Omental fat pad (tissue), 4 donors: ENCODE measurements around the gene SEMA4D. TPM values are rescaled to one million over a fixed set of nuclear protein-coding genes. Genes with fewer than 3 reads are reported as not detected.
"Not testable (repeated sequence)": the region's sequence is repeated elsewhere in the genome, so short reads cannot be mapped to it uniquely, and the experiment has no call there.

Source experiments
- ATAC-seq: fragments of 150-250 bp; one replicate; pipeline ENCODE4 v1.9.1; 2016; ENCODE audit warnings: mild to moderate bottlenecking, moderate library complexity; ENCODE audit not compliant: low FRiP score
- DNase-seq: peaks from one replicate; pipeline ENCODE4 v3.0.0-alpha.2; 2019; ENCODE audit warnings: low spot score
- total RNA-seq, 4 donors: library from RNA; depleted of rRNA; stranded (reverse); fragments of >200 nt; gene quantifications; one replicate each; pipeline ENCODE4 v1.1.0, GENCODE V29; 2016
- TF ChIP-seq, protein P1 (sequence below), 3 donors: fragments of 450-650 bp; IDR thresholded peaks; one replicate each; pipeline ENCODE4 v1.5.1; 2016 to 2017; ENCODE audit warnings: antibody characterized with exemption in 3 of 3, mild to moderate bottlenecking in 3 of 3, moderate library complexity in 2 of 3

SEMA4D gene
- total RNA-seq, 4 donors from 2014 or later: 14.2 to 49.5 (median 18.3) TPM

DNA sequence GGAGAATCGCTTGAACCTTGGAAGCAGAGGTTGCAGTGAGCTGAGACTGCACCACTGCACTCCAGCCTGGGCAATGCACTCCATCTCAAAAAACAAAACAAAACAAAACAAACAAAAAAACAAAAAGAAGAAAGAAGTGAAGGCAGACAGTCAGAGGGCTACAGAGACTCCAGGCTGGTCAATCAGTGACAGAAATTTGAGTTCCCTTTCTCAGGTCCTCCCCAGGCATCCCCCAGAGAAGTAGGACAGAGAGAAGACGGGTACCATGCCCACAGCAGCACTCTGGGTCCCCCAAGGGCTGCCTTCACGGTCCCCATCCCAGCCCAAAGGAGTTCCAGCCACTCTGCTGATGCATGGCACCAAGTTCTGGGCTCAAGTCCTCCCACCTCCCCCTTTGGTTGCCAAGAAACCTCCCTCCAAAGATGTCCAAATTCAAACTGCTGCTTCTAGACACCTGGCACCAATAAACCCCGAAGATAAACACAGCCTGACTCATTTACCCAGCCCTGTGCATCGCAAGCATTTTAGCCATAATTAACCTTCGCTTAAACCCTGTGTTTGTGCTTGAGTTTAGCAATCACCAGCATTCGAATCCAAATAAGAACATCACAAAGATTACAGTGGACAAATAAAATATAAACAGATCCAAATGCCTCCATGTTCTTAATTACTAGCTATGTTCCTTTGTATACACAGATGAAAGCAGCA, 24.0 kb downstream of the SEMA4D start:
- ATAC-seq (peak; percentile 81), DNase-seq (no peak)
- TF ChIP-seq, protein P1, sequence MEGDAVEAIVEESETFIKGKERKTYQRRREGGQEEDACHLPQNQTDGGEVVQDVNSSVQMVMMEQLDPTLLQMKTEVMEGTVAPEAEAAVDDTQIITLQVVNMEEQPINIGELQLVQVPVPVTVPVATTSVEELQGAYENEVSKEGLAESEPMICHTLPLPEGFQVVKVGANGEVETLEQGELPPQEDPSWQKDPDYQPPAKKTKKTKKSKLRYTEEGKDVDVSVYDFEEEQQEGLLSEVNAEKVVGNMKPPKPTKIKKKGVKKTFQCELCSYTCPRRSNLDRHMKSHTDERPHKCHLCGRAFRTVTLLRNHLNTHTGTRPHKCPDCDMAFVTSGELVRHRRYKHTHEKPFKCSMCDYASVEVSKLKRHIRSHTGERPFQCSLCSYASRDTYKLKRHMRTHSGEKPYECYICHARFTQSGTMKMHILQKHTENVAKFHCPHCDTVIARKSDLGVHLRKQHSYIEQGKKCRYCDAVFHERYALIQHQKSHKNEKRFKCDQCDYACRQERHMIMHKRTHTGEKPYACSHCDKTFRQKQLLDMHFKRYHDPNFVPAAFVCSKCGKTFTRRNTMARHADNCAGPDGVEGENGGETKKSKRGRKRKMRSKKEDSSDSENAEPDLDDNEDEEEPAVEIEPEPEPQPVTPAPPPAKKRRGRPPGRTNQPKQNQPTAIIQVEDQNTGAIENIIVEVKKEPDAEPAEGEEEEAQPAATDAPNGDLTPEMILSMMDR (IDR thresholded peaks at IDR 0.05): no peak

DNA sequence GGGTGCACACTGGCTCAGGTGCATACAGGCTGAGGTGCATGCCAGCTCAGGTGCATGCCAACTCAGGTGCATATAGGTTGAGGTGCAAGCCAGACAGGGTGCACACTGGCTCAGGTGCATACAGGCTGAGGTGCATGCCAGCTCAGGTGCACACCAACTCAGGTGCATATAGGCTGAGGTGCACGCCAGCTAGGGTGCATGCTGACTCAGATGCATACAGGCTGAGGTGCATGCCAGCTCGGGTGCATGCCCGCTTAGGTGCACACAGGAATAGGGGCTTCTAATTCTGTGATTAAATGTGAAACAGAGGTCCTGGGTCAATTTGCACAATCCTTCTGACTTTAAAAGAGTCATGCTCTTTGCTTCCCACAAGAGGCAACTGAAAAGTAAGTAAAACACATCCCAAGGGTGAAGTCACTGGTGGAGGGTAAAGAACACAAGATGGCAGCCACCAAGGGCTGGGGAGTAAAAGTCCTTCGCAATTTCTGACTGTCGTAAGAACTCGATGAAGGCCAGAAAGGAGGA, 26.1 kb downstream of the SEMA4D start:
- DNase-seq: peak; percentile 5
- ATAC-seq: not testable (repeated sequence)

DNA sequence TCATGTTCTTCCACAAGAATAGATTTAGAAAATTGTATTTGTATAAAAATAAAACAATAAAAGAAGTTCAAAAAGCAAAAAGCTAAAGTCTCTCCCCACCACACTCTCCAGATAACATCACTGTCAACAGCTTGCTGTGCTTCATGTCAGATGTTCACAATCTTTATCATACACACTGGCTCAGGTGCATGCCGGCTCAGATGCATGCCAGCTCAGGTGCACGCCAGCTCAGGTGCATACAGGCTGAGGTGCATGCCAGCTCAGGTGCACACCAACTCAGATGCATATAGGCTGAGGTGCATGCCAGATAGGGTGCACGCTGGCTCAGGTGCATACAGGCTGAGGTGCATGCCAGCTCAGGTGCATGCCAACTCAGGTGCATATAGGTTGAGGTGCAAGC, 26.5 kb downstream of the SEMA4D start:
- ATAC-seq (no peak), DNase-seq (peak; percentile 1)
- TF ChIP-seq, protein P1 (IDR thresholded peaks at IDR 0.05): no peak

DNA sequence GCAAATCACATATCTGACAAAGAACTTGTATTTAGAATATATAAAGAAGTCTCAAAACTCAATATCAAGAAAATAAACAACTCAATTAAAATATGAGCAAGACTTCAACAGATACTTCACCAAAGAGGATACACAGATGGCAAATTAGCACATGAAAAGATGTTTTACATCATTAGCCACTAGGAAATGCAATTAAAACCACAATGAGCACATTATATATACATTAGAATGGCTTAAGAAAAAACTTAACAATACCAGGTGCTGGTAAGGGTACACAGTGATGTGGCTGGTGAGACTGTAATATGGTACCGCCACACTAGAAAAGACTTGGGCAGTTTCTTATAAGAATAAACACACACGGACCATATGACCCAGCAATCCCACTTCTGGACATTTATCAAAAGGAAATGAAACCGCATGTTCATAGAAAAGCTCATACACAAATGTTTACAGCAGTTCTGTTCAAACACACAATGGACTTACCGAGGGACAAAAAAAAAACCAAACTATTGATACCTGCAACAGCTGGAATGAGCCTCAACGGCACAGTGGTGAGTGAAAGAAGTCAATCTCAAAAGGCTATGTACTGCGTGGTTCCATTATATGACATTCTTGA, 27.6 kb downstream of the SEMA4D start:
- TF ChIP-seq, protein P1 (IDR thresholded peaks at IDR 0.05): no peak
- DNase-seq (no peak), ATAC-seq (no peak)

DNA sequence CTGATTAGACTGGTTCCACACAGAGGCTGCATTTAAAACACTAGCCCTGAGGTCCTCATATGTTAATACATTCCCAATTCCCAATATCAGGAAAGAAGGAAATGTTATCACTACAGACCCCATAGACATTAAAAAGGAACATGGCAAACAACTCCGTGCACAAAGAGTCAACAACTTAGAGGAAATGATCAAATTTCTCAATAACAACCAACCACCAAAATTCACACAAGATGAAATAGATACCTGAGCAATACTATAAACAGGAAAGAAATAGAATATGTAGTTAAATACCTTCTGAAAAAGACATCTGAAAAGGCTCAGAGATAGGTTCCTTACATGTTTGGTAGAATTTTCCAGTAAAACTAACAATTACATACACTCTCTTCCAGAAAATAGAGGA, 28.9 kb downstream of the SEMA4D start:
- DNase-seq (no peak), ATAC-seq (no peak)
- TF ChIP-seq, protein P1 (IDR thresholded peaks at IDR 0.05): no peak

DNA sequence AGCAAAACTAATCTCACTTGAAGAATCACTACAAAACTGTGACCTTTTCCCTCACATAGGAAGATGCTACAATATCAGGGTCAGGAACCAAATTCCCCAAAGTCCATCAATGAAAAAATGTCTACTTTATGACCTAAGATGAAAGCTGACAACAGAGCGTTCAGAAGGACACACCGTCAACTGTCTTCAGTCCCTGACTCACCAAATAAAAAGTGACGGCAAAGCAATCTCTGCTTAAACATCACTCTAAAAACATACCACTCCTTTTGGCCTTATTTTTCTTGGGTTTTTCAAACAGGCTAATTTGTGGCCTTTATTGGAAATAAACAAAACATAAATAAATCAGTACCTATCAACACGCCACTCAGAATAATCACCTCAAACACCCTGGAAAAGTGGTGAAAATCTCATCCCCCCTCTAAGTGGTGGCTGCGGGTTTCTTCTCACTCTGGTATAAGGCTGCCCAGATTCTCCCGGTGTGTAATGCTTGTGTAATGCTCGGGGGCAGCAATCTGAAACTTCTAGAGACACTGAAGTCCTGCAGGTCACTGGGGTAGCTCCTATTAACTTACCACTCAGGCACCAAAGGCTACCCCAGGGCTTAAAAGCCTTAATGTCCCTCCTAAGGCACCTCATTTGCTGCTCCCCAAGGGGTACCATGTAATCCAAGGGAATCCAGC, 29.5 kb downstream of the SEMA4D start:
- ATAC-seq (no peak), DNase-seq (peak; percentile 9)
- TF ChIP-seq, protein P1 (IDR thresholded peaks at IDR 0.05): no peak

DNA sequence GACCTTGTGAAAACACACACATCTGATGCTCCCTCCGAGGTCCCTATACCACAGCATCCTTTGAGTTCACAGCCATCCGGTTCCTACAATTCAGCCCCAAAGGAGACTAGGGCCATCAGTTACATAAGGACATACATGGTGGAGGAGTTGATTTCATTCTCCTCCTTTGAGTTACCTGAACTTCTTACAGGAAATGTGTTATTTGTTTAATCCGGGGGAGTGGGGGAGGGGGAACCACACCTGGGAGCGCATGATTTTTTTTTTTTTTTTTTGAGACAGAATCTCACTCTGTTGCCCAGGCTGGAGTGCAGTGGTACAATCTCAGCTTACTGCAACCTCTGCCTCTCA, 30.7 kb downstream of the SEMA4D start:
- TF ChIP-seq, protein P1 (IDR thresholded peaks at IDR 0.05): no peak
- ATAC-seq: no peak
- DNase-seq: no peak
